RWPE2 (cell line): ENCODE measurements around the gene TRIM24.
A peak's percentile ranks its signal among the peaks of the same experiment; 100 is the strongest.

Source experiments
- ATAC-seq: fragments of 200-7000 bp; cut with Tn5 transposase; 3 replicates; pipeline ENCODE4 v1.9.1; 2021; ENCODE audit warnings: low read depth
- DNase-seq: peaks from one replicate; pipeline ENCODE4 v3.0.0-alpha.2; 2020; ENCODE audit warnings: low spot score
- H3K27ac ChIP-seq: fragments of 450-650 bp; 2 replicates; pipeline ENCODE4 v1.5.1; 2017; ENCODE audit warnings: mild to moderate bottlenecking; ENCODE audit not compliant: poor library complexity, severe bottlenecking
- H3K27me3 ChIP-seq: fragments of 250-450 bp; sonication (Bioruptor Pico); 2 replicates; pipeline ENCODE4 v1.5.1; 2021; ENCODE audit warnings: mild to moderate bottlenecking, moderate library complexity; ENCODE audit not compliant: insufficient read depth, poor library complexity, severe bottlenecking
- H3K36me3 ChIP-seq: fragments of 250-450 bp; sonication (Bioruptor Pico); 2 replicates; pipeline ENCODE4 v1.5.1; 2020; ENCODE audit warnings: low read depth, mild to moderate bottlenecking, moderate library complexity
- H3K4me1 ChIP-seq: fragments of 250-450 bp; sonication (Bioruptor Pico); 2 replicates; pipeline ENCODE4 v1.5.1; 2021; ENCODE audit warnings: mild to moderate bottlenecking, moderate library complexity; ENCODE audit not compliant: insufficient read depth, poor library complexity, severe bottlenecking
- H3K4me3 ChIP-seq: fragments of 250-450 bp; sonication (Bioruptor Pico); 2 replicates; pipeline ENCODE4 v1.5.1; 2021; ENCODE audit warnings: mild to moderate bottlenecking, moderate library complexity; ENCODE audit not compliant: severe bottlenecking
- H3K9me3 ChIP-seq: fragments of 250-450 bp; sonication (Bioruptor Pico); 2 replicates; pipeline ENCODE4 v1.5.1; 2021; ENCODE audit warnings: mild to moderate bottlenecking, moderate library complexity; ENCODE audit not compliant: severe bottlenecking
- CTCF ChIP-seq: fragments of 450-650 bp; IDR thresholded peaks from one replicate; pipeline ENCODE4 v1.5.1; 2017; ENCODE audit warnings: mild to moderate bottlenecking, moderate library complexity; ENCODE audit not compliant: poor library complexity, severe bottlenecking

The TRIM24 gene

DNA sequence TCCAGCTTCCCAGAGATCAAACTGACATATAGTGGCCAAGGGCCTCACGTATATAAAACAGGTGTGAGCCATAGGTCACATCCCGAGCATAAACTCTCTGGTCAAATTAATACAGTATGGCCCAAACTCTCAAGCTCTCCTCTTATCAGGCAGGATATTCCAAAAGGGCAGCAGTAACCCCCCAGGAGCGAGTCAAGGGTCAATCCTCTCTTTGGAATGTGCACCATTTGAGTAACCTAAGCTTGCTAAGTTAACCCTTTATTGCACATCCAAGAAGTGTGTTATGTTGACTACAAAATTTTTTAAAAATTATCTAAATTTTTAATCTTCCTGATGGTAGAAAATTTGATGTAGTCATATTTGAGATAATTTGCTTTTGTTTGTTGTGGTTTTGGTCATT lies 4.5 kb upstream of the TRIM24 start:
- no peaks in the 10 kb centered on the region for H3K9me3 ChIP-seq
- TF ChIP-seq CTCF, result no peak
- no peak overlapping the region for H3K27ac ChIP-seq
- no peak overlapping the region for H3K4me3 ChIP-seq
- no peaks in the 10 kb centered on the region for H3K27me3 ChIP-seq
- ATAC-seq (no peak), DNase-seq (no peak)
- no peaks in the 10 kb centered on the region for H3K4me1 ChIP-seq
- no peaks in the 10 kb centered on the region for H3K36me3 ChIP-seq

GRCh38 chr7:138456220-138456619 lies 3.8 kb upstream of the TRIM24 start:
- Histone ChIP-seq H3K4me1 (no peaks in the 10 kb centered on the region), H3K27me3 (no peaks in the 10 kb centered on the region), H3K27ac (no peak overlapping the region), H3K9me3 (no peaks in the 10 kb centered on the region), H3K36me3 (no peaks in the 10 kb centered on the region), H3K4me3 (no peak overlapping the region)
- DNase-seq (no peak), ATAC-seq (no peak)
- no peak for TF ChIP-seq CTCF

GRCh38 chr7:138458576-138459412 lies 1.3 kb upstream of the TRIM24 start:
- Histone ChIP-seq H3K27me3 (no peaks in the 10 kb centered on the region), H3K4me3 (no peak overlapping the region), H3K4me1 (no peaks in the 10 kb centered on the region), H3K27ac (no peak overlapping the region), H3K9me3 (no peaks in the 10 kb centered on the region), H3K36me3 (no peaks in the 10 kb centered on the region)
- DNase-seq (no peak), ATAC-seq (no peak)
- no peak for TF ChIP-seq CTCF

GRCh38 chr7:138459413-138460175 lies 465 bp upstream of the TRIM24 start:
- H3K36me3 ChIP-seq, result no peaks in the 10 kb centered on the region
- peak; percentile 94 for DNase-seq
- H3K27ac ChIP-seq, result peak overlapping the region; percentile 82
- no peaks in the 10 kb centered on the region for H3K4me1 ChIP-seq
- no peak for TF ChIP-seq CTCF
- no peaks in the 10 kb centered on the region for H3K9me3 ChIP-seq
- ATAC-seq, result peak; percentile 83
- H3K27me3 ChIP-seq, result no peaks in the 10 kb centered on the region
- H3K4me3 ChIP-seq, result peak overlapping the region; percentile 29
